ENCODE measurements around the gene UBE3B.

DNA sequence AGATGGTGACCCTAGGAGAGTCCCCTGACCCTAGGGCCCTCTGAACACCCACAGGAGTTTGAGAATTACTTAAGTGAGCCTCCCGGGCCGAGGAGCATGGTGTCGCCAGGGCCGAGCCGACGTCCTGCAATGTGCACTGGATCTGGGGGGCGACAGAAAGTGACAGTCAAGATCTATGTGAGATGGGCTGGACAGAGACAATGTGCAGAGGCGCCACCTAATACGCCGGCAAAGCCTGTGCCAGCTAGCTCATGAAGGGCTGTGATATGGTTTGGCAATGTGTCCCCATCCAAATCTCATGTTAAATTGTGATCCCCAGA, 84.2 kb downstream of the UBE3B start:
- TF ChIP-seq EZH2 (IDR thresholded peaks at IDR 0.05; ENCODE audit: low read length, unreplicated experiment) (no peak), EZH2phosphoT487 (IDR thresholded peaks at IDR 0.05; ENCODE audit: borderline replicate concordance, low read length) (no peak)
- TF ChIP-seq, protein P1, sequence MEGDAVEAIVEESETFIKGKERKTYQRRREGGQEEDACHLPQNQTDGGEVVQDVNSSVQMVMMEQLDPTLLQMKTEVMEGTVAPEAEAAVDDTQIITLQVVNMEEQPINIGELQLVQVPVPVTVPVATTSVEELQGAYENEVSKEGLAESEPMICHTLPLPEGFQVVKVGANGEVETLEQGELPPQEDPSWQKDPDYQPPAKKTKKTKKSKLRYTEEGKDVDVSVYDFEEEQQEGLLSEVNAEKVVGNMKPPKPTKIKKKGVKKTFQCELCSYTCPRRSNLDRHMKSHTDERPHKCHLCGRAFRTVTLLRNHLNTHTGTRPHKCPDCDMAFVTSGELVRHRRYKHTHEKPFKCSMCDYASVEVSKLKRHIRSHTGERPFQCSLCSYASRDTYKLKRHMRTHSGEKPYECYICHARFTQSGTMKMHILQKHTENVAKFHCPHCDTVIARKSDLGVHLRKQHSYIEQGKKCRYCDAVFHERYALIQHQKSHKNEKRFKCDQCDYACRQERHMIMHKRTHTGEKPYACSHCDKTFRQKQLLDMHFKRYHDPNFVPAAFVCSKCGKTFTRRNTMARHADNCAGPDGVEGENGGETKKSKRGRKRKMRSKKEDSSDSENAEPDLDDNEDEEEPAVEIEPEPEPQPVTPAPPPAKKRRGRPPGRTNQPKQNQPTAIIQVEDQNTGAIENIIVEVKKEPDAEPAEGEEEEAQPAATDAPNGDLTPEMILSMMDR (conservative IDR thresholded peaks at IDR 0.05; ENCODE audit: low read depth, low read length), result no peak

Data from PC-3 (cell line).